Mesenteric fat pad (tissue), 1 donor: ENCODE data around the gene ZIK1. TPM values are rescaled to one million over a fixed set of nuclear protein-coding genes. Genes with fewer than 3 reads are reported as not detected.
A peak's percentile ranks its signal among the peaks of the same experiment; 100 is the strongest.

Experiments
- DNase-seq: peaks from one replicate; pipeline ENCODE4 v3.0.0-alpha.2; 2020; ENCODE audit warnings: low spot score
- total RNA-seq: library from RNA; stranded (reverse); fragmentation: NEBNext Ultra II Directional; extraction: Animal tissue kit (Norgen Biotek cat#: 25700); gene quantifications from one replicate; pipeline ENCODE4 v1.2.1, GENCODE V29; 2021
- donor health status: DM: yes; HTN: yes; CAD: no.

Gene ZIK1
- total RNA-seq, 1 donor from 2014 or later, result 2.4 TPM

DNA sequence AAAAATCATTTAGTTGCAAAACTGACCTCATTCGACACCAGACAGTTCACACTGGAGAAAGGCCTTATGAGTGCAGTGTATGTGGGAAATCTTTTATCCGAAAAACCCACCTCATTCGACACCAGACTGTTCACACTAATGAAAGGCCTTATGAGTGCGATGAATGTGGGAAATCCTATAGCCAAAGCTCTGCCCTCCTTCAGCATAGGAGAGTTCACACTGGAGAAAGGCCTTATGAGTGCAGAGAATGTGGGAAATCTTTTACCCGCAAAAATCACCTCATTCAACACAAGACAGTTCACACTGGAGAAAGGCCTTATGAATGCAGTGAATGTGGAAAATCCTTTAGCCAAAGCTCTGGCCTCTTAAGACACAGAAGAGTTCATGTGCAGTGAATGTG, 23.0 kb downstream of the ZIK1 start:
- no peak for DNase-seq

- DNase-seq, result no peak
Observed at GRCh38 chr19:57611113-57611512, 27.2 kb downstream of the ZIK1 start.

DNA sequence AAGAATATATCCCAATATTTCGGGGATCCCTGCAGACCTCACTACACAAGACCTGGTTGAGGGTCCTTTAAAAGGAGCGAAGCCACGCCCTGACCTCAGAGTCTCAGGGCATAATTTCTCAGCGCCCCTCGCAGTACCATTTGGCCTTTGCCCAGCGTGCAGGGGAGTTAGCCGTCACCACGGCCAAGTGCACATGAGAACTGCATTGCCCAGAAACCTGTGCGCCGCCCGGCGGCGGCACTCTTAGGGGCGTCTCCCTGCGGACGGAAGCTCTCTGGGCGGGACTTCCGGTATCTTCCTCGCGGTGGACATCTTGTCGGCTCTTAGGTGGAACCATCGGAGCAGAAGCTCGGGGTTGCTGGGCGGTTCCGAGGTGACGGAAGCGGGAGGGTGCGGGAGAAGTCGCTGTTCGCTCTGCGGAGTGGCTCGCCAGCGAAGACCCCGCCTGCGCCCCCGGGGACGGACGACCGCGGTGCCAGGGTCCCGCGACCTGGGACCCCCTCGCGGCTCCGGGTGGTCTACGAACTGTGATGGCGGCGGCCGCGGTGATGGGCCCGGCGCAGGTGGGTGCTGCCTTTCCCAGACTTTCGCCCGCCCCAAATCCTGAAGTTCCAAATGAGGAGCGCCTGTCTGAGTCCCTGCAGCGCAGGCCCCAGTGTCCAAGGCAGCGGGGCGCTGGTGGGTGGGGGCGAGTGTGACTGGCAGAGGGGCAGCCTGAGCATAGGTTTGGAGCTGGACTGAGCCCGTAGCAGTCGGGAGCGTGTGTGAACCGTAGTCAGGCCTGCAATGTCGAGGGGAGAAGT, 30.2 kb downstream of the ZIK1 start, which contains the start of gene ZNF134:
Gene ZNF134, plus strand, starts transcription at position 302 of the 803 bp plus-strand sequence. CDS start 5,227 bp downstream, outside the sequence.
- peak; percentile 96 for DNase-seq

DNA sequence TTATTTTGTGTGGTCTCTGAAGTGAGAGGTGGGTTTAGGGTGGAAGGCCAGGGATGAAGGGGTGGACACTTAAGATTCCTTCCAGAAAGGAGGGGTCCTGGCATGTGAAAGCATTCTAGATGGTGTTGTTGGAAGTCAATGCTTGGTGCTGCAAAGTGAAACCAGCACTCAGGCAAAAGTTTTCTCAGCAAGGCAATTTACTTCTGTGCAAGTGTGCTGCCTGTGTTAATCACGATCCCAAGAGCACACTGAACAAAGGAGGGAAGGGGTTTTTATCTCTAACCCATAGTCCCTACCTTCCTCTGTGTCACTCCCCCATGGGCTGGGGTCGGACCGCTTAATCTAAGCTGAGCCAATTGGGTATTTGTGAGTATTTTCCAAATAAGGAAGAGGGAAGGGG, 31.4 kb downstream of the ZIK1 start:
- DNase-seq, result no peak

- DNase-seq, result no peak
Observed at GRCh38 chr19:57620673-57621348, 36.9 kb downstream of the ZIK1 start.

DNA sequence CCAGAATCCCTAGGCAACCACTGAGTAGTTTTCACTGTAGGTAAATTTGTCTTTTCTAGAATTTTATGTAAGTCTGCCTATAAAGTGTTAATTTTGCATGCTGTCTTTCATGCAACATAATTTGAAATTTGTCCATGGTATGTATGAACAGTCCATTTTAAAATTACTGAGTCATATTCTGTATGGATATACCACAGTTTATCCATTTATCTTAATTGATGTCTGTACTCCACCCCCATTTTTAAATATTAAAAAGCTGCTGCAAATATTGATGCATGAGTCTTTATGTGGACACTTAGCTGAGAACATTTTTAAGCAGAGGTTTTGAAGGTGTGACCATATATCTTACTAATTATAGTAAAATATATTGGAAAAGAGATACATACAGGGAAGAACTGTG, 39.1 kb downstream of the ZIK1 start:
- DNase-seq, result no peak

DNA sequence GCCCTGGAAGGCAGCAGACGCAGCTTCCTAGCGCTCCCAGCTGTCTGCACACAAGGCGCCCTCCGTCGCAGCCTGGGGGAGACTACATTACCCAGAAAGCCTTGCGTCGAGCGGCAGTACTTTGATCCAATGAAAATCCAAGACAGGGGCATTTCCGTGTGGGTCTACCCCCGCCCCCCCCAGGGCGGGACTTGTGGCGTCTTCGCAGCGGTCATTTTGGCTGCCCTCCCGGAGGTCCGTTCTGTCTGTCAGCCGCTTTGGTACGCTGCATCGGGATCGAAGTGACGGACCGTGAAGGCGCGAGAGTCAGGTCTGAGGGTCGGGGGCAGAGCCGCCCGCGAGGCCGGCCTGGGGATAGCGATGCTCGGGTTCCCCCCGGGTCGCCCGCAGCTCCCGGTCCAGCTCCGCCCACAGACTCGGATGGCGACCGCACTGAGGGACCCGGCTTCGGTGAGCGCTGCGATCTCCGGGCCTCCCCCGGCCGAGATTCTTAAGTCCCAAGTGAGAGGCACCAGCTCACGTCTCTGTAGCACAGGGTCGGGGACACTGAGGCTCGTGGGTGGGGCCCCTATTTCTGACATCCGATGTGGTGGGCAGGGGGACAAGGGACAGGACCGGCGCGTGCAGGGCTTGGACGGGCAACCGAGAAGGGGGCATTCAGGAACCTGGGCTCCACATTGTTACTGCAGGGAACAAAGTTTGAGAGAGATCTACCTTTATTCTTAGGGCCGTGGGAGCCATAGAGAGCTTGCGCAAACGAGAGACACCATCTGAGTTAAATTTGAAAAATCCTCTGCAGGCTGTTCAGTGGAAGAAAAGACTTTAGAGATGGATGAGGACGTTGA, 49.3 kb downstream of the ZIK1 start, which contains the start of gene ZNF211:
Gene ZNF211, plus strand, starts transcription at position 182 of the 845 bp plus-strand sequence. Its CDS starts 179 bp downstream, at position 361.
- peak; percentile 95 for DNase-seq

- DNase-seq, result no peak
Observed at GRCh38 chr19:57633832-57634131, 49.8 kb downstream of the ZIK1 start.

- no peak for DNase-seq
Observed at GRCh38 chr19:57637379-57637778, 53.4 kb downstream of the ZIK1 start.

GRCh38 chr19:57641715-57642234, 57.8 kb downstream of the ZIK1 start:
- DNase-seq, result no peak

DNA sequence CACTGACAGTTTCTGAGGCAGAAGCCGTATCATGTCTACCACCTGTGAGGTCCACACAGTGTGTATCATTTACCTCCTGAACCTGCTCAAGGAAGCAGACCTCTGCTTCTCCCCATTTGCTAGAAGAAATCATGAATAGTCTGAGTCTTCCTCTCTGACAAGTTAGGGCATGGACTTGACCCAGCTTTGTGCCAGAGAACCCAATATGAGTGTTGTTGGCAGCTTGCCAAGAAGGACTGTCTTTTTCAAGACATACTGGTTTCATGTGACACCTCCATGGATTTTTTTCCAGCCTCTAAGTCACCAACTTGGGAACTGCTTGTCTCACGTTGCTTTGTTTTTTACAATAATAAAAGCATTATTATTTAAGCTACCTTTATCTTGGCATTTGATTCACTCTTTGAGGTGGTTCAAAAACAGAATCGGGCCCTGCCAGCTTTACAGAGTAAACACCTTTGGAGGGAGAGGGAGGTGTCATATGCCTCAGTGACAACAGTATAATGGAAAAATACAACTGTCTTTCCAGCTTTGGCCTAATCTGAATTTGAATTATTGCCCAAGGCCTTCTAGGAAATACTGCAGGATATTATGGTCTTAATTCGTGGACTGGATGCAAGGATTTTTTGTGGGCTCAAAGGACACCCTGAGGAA, 58.6 kb downstream of the ZIK1 start:
- no peak for DNase-seq

Other genes with a start within 250 kb of the ZIK1 start
- 7.4 TPM for gene ZNF304, start 232.9 kb upstream of the ZIK1 start, total RNA-seq
- gene TRAPPC2B, start 220.6 kb upstream of the ZIK1 start, total RNA-seq, result 10.3 TPM
- 2.2 TPM for gene ZNF547, start 220.6 kb upstream of the ZIK1 start, total RNA-seq
- gene ZNF548, start 194.3 kb upstream of the ZIK1 start, total RNA-seq, result 13.9 TPM
- 8.6 TPM for gene ZNF17, start 173.0 kb upstream of the ZIK1 start, total RNA-seq
- gene ZNF749, start 148.8 kb upstream of the ZIK1 start, total RNA-seq, result 12.1 TPM
- gene VN1R1, start 127.0 kb upstream of the ZIK1 start, total RNA-seq, result 0.64 TPM
- 7.6 TPM for gene ZNF772, start 106.6 kb upstream of the ZIK1 start, total RNA-seq
- 7.8 TPM for gene ZNF419, start 96.4 kb upstream of the ZIK1 start, total RNA-seq
- 7.0 TPM for gene ZNF773, start 84.2 kb upstream of the ZIK1 start, total RNA-seq
- 4.7 TPM for gene ZNF549, start 56.8 kb upstream of the ZIK1 start, total RNA-seq
- gene ZNF550, start 24.3 kb upstream of the ZIK1 start, total RNA-seq, result 9.3 TPM
- gene ZNF416, start 5.2 kb upstream of the ZIK1 start, total RNA-seq, result 4.5 TPM
- gene ZNF530, start 15.7 kb downstream of the ZIK1 start, total RNA-seq, result 3.0 TPM
- gene ZNF134, start 30.1 kb downstream of the ZIK1 start, total RNA-seq, result 10.2 TPM
- 6.8 TPM for gene ZNF211, start 49.0 kb downstream of the ZIK1 start, total RNA-seq
- not detected for gene ZSCAN4, start 84.8 kb downstream of the ZIK1 start, total RNA-seq
- 9.9 TPM for gene ZNF551, start 97.8 kb downstream of the ZIK1 start, total RNA-seq
- 4.8 TPM for gene ZNF154, start 125.1 kb downstream of the ZIK1 start, total RNA-seq
- gene ZNF671, start 143.5 kb downstream of the ZIK1 start, total RNA-seq, result 3.9 TPM
- gene ZNF776, start 162.7 kb downstream of the ZIK1 start, total RNA-seq, result 11.5 TPM
- gene ZNF586, start 185.5 kb downstream of the ZIK1 start, total RNA-seq, result 13.0 TPM
- gene ZNF552, start 230.8 kb downstream of the ZIK1 start, total RNA-seq, result 4.0 TPM
- gene ZNF587B, start 246.2 kb downstream of the ZIK1 start, total RNA-seq, result 16.6 TPM